ENCODE data around the gene RCSD1.

RCSD1 gene

DNA sequence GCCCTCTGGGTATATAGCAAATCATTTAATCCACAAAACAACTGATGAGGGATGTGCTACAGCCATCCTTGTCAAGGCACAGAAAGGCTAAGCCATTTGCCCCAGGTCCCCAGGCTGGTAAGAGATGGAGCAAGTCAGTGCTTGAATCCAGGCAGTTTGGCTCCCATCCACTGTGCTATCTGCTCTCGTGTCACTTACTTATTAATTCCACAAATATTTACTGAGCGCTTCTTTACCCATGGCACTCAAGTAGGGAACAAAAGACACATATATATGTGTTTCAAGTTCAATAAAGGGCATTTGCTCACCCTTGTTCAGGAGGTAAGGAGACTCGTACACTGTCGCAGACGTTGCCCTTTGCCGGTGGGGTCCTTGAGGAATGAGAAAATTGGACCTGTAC is 53.2 kb downstream of the RCSD1 start:
- no peak overlapping the region for H3K4me3 ChIP-seq (ENCODE audit: low read depth, low read length)
- DNase-seq (ENCODE audit: low read depth) = peak; percentile 67
- TF ChIP-seq, protein P1, sequence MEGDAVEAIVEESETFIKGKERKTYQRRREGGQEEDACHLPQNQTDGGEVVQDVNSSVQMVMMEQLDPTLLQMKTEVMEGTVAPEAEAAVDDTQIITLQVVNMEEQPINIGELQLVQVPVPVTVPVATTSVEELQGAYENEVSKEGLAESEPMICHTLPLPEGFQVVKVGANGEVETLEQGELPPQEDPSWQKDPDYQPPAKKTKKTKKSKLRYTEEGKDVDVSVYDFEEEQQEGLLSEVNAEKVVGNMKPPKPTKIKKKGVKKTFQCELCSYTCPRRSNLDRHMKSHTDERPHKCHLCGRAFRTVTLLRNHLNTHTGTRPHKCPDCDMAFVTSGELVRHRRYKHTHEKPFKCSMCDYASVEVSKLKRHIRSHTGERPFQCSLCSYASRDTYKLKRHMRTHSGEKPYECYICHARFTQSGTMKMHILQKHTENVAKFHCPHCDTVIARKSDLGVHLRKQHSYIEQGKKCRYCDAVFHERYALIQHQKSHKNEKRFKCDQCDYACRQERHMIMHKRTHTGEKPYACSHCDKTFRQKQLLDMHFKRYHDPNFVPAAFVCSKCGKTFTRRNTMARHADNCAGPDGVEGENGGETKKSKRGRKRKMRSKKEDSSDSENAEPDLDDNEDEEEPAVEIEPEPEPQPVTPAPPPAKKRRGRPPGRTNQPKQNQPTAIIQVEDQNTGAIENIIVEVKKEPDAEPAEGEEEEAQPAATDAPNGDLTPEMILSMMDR (IDR thresholded peaks at IDR 0.05; ENCODE audit: control insufficient read depth, extremely low read depth, insufficient read depth) = no peak

DNA sequence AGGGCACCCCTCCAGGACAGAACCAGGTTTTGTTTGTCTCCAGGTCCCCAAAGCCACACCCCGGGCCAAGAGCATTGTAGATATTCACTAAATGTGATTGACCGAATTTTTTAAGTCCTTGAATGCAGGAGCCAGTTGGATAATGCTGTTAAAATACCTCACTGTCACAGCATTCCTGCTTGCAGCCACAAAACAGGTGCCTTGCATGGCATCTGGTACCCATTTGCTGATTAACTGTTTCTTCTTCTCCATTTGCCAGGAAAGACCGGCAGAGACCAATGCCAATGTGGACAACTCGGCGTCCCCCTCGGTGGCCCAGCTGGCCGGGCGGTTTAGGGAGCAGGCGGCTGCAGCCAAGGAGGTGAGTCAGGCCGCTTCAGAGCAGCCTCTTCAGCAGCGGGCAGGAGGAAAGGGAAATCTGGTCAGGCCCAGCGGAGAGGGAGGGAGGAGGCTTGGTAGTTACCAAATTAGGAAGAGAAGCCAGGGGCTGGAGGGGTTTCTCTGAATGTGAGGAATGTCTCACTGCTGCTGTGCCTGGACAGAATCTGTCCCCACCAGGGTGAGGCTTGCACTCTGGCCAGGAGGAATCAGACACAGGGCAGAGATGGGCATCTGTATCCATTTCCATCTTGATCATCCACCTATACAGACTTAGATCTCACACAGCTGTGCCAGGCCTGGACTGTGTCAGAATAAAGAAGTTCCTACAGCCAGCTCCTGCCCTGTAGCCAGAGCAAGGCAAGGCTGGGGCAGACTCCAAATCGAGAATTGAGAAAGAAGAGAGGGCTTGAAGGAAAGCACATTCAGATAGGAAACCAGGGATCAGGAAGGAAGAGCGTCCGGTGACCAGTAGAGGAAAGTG is 53.8 kb downstream of the RCSD1 start:
- H3K4me3 ChIP-seq (ENCODE audit: low read depth, low read length) = no peak overlapping the region
- TF ChIP-seq, protein P1 (IDR thresholded peaks at IDR 0.05; ENCODE audit: control insufficient read depth, extremely low read depth, insufficient read depth) = no peak
- DNase-seq (ENCODE audit: low read depth) = no peak

DNA sequence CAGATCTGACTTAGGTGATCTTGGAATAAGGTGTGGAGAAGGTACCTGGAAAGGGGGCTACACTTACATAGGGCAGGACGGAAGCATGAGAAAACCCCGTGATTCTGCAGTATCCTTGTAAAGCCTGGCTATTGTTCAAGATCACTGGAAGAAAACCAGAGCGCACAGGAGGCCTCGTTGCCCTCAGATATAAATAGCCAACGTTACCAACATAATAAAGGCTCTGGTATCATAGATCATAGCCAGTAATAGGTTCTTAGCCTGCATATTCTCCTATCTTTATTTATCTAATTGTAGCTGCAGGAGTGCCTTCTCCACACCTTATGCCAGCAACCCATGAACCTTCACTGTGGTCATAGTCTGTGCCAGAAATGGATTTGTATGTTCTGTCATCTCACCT is 55.8 kb downstream of the RCSD1 start:
- DNase-seq (ENCODE audit: low read depth) = no peak
- TF ChIP-seq, protein P1 (IDR thresholded peaks at IDR 0.05; ENCODE audit: control insufficient read depth, extremely low read depth, insufficient read depth) = no peak
- no peak overlapping the region for H3K4me3 ChIP-seq (ENCODE audit: low read depth, low read length)

DNA sequence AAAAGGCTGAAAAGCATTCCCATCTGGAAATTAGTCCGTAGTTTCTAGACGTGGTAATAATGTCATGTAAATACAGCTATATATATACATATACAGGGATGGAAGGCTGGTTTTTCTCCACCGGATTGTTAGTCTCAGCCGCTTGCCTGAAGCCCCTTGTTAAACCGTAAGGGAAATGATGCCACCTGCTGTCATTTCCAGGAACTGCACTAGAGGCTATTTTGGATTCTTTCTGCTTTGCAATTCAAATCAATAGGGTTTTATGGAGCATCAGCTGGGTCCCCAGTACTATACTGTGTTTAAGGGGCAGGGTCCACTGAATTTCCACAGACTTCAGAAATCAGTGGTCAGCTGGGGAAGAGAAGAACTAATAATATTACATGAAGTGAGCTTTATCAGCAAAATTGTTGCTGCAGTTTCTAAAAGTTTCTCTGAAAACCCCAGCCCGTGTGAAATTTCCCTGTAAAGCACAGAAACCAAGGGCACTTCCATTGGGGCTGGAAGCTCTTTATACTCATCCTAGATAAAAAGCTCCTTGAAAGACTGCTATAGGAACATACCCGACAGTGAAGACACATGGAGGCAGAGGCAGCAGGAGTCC is 58.0 kb downstream of the RCSD1 start:
- DNase-seq (ENCODE audit: low read depth) = peak; percentile 59
- no peak overlapping the region for H3K4me3 ChIP-seq (ENCODE audit: low read depth, low read length)
- TF ChIP-seq, protein P1 (IDR thresholded peaks at IDR 0.05; ENCODE audit: control insufficient read depth, extremely low read depth, insufficient read depth) = peak; percentile 88

DNA sequence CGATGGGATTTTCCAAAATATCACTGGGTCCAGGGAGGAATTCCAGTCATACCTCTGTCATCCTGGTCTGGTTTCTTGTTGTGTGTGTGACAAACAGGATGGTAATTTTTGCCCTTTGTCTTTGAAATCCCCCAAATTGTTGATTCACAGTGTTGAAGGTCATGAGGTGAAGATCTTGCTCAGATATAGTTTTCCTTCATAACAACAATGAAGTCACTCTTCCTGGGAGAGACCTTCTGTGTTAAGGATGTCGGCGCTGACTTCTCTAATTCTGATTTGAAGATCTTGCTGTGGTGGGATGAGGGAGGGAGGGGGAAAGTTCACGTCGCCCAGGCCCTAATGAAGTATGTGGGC is 59.5 kb downstream of the RCSD1 start:
- no peak for DNase-seq (ENCODE audit: low read depth)
- H3K4me3 ChIP-seq (ENCODE audit: low read depth, low read length) = no peak overlapping the region
- TF ChIP-seq, protein P1 (IDR thresholded peaks at IDR 0.05; ENCODE audit: control insufficient read depth, extremely low read depth, insufficient read depth) = no peak

DNA sequence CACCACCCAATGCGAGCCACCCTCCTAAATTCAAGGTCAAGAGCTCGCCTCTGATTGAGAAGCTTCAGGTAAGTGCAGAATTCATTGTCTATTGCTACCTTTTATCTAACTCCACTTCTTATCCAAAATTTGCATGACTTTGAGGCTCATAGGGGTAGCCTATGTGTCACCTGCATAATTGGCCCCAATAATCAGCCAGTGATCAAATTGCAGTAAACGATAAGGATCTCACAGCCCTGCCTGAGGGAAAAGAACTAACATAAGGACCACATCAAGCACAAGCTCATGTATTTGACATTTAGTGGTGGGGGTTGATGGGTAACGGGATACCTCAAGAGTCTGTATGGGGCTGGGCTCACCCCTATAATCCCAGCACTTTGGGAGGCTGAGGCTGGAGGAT is 60.0 kb downstream of the RCSD1 start:
- no peak overlapping the region for H3K4me3 ChIP-seq (ENCODE audit: low read depth, low read length)
- TF ChIP-seq, protein P1 (IDR thresholded peaks at IDR 0.05; ENCODE audit: control insufficient read depth, extremely low read depth, insufficient read depth) = no peak
- no peak for DNase-seq (ENCODE audit: low read depth)

Data from LNCaP clone FGC (cell line).